Stimulated activated CD4-positive, alpha-beta T cell treated with anti-CD3 and anti-CD28 coated beads, TNF-alpha, amount 100 ng/mL, for 4 hours (primary cell): ENCODE measurements around the gene MRPL23.

ENCODE experiments used
- DNase-seq, 3 experiments: peaks; one replicate each; pipeline ENCODE4 v3.0.0-alpha.2; 2020; ENCODE audit warnings: low read depth in 3 of 3

The MRPL23 gene

DNA sequence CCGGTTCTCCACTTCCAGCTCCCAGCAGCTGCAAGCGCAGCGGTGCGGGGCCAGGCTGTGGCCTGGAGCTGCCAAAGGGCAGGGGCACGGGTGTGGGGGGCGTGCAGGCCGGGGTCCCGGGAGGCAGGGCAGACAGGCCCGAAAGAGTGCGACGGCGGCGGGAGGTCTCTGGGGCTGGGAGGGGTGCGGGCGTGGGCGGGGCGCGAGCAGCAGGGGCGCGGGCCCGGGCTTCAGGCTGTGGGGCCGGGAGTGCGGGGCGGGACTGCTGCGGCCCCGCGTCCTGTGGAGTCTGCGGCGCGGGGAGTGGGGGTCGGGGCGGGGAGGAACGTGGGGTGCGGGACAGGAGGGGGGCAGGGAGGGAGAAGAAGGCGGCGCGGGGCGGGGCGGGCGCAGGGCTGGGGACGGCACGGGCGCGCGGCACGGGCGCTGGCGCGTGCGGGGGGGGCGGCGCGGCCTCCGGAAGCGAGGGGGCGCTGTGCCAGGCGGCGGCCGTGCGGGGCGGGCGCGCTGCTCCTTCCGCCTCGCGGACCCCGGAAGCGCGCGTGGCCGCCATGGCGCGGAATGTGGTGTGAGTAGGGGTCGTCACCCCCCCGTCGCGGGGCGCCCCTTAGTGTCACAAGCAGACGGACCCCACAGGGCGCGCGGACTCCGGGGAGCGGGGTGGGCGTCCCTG lies at the start of gene MRPL23:
TSS of gene MRPL23 (plus strand) at position 521 of the 673 bp plus-strand sequence. CDS start at position 552, 31 bp downstream.
- peak in 2 of 3 experiments; percentile 23 to 29 for DNase-seq

DNA sequence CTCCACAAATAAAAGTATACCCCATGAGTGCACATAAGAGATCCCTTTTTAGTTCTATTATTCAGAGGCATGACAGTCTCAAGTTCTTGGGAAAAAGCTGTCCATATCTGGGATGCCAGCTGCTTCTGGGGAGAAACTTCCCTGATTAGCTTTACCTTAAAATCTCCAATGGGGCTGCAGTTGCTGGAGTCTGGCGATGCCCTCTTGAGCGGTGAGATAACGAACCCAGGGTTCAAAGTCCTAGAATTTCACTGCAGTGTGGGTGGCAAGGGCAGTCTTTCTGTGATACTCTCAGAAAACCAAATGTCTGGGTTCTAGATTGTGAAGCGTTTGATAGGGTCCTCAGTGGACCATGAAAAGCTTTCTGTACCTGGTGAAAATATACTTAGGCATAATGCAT lies 48.0 kb upstream of the MRPL23 start:
- DNase-seq: no peak

DNA sequence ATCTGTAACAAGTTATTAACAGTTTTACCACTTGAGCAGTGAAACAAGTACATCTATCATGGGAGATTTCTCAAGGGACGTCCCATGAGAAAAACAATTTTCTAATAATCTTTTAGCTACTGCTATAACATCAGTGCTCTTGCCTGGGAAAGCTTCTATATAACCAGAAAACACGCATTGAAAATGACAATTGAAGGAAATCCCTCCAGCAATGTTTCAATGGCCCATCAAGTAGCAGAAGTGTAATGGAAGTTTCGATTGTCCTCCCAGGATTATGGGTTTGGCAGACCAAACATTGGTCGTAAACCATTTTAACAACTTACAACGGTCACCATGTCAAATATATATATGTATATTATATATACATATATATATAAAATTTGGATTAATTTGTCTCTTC lies 47.4 kb upstream of the MRPL23 start:
- no peak for DNase-seq

DNA sequence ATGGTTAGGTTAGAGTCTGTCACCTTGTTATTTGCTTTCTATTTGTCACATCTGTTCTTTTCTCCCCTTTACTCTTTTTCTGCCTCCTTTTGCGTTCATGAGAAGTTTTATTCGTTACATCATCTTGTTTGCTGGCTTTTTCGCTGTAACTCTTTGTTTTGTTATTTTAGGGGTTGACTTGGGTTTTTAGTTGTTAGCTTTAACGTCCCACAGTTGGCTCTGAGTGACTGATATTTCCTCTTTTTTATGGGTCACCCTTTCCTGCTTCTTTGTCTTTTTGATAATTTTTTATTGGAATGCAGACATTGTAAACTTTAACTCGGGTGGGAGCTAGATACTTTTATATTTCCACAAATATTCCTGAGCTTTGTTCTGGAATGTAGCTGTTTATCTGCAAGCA lies 41.0 kb upstream of the MRPL23 start:
- no peak for DNase-seq

DNA sequence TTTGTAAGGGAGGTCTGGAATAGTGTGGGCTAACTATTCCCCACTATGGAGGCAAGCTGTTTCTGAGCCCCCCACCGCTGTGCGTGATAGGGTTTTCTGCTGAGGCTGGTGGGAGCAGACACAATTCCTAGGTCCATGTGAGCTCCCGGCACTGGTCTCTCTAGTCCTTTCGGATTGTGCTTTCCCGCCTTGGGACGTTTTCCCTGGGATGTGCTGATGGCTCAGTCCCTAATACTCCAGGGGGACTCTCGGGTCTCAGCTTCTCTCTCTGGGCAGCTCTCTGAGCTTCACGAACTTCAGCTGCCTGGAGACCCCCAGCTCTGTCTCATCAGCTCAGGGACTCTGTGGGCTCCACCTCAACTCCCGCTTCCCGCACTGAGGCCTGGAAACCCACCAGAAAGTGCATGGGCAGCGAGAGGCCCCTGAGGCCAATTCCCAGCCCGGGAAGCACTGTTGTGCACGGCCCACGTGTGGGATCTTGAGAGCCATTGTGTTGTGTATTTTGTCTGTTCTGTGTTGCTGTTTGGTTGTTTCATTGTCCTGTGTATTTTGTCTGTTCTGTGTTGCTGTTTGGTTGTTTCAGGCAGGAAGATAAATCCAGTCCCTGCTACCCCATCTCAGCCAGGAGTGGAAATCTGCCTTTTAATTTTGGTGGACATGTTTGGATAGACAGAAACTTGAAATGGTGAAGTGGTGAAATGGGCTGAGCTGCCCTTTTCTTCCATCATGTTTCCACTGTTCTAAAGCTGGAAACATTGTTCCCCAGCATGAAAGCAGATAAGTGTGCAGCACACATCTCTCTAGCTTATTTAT lies 40.3 kb upstream of the MRPL23 start:
- DNase-seq: no peak

DNA sequence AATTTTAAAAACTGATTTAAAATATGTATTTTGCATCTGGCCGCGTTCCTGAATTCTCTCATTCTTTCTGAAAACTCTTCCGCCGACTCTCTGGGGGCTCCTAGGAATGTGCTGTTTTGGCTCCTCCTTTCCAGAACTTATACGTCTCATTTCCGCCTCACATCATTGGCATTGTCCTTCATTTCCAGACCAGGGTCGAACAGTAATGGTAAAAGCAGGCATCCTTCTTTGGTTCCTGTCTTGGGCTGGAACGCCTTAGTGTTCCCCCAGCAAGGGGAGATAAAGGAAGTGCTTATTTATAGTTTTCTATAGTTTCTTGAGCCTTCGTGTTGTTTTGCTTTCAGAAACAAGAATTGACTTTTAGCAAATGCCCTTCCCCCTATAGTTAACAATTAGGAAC lies 38.5 kb upstream of the MRPL23 start:
- DNase-seq: no peak

DNA sequence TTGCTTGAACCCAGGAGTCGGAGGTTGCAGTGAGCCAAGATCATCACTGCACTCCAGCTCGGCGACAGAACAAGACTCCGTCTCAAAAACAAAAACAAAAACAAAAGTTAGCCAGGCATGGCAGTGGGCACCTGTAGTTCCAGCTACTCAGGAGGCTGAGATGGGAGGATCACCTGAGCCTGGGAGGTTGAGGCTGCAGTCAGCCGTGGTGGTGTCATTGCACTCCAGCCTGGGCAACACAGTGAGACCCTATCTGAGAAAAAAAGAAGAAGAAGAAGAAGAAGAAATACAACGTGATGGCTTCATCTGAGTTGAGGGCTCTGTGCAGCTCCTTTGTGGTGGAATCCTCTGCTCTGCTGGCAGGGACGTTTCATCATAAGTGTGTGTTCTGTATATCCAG lies 37.6 kb upstream of the MRPL23 start:
- no peak for DNase-seq

DNA sequence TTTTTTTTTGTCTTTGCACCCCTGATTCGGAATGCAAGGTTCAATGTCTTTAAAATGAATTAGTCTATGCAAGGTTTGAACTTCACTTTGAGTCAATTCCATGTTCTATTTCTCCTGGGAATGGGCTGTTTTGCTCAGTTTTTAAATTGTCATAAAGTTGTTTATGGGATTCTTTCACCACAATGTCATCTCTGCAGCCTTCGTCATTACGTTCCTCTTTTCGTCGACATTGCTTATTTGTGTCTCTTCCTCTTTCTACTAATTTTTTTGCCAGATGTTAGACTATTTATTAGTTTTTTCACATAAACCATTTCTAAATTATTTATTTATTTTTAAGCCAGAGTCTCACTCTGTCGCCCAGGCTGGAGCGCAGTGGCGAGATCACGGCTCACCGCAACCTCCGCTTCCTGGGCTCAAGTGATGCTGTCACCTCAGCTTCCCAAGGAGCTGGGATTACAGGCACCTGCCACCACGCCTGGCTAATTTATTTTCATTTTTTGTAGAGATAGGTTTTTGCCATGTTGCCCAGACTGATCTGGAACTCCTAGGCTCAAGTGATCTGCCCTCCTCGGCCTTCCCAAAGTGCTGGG lies 34.7 kb upstream of the MRPL23 start:
- no peak for DNase-seq

DNA sequence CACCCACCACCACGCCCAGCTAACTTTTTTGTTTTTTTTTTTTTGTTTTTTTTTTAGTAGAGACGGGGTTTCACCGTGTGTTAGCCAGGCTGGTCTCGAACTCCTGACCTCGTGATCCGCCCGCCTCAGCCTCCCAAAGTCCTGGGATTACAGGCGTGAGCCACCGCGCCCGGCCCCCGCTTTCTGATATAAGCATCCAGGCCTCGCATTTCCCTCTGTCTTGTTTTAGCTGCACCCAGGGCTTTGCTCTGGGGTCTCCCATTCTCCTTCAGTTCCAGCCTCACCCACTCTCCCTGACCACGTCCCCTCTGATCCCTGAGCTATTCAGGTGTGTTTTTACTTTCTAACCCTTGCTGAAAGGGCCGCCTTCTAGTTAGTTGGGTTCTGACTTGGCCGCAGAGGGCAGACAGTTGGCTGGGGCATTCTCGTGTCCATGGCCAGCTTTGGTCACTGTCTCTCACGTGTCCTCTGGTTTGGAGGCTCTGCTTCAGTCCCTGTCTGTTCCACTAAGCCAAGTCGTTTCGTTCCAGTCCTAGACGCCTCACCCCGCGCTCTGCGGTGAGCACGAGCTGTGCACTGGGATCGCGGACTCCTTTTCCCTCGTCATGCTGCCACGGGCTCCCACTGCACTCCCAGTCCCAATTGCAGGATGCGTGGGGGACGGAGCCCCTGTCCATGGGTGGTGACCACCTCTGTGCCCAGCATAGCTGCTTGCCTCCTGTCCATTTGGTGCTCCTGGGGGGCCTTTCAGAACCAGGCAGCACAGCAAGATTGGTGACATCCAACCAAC lies 33.7 kb upstream of the MRPL23 start:
- no peak for DNase-seq

DNA sequence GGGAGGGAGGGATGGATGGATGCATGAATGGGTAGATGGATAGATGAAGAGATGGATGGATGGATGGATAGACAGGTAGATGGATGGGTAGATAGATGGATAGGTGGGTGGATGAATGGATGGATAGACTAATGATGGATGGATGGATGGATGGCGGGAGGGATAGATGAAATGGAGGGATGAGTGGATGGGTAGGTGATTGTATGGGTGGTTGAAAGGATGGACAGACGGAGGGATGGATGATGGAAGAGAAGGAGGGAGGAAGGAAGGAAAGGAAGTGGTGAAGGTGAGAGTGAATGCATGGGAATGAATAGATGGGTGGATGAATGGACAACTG lies 31.4 kb upstream of the MRPL23 start:
- no peak for DNase-seq

DNA sequence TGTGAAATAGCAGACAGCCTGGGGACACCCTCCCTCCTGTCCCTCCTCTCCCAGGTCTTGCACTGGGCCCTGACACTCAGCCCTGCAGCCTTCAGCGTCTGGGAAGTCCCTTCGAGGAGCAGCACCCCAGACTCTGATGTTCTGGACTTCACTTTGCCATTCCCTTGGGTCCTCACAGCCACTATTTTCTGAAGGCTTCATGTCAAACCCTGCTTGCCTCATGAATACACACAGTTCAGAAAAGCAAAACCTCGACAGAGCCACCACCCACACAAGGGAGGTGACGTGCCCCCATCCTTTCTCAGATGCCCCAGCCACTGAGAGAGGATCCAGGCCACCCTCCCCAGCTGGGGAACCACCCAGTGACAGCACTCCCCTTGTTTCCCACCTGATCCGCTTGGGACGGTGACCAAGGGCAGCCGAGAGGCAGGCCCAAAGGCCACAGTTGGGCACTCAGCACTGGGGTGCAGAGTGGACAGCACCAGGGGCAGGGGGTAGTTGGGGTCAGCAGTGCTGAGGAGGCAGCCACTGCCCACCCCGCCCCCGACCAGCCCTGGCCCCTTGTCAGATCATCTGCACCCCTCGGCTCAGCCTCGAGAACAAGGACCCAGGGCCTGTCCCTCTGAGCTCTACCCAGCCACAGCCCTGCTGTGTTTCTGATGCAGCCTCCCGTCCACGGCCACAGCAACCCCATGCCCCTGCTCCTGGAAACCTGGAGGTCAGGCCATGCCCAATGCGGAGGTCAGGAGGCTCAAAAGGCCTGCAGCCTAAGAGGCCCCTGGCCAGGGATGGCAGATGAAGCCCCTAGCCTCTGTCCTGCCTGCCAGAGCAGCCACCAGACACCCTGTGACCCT lies 30.8 kb upstream of the MRPL23 start:
- DNase-seq: no peak

DNA sequence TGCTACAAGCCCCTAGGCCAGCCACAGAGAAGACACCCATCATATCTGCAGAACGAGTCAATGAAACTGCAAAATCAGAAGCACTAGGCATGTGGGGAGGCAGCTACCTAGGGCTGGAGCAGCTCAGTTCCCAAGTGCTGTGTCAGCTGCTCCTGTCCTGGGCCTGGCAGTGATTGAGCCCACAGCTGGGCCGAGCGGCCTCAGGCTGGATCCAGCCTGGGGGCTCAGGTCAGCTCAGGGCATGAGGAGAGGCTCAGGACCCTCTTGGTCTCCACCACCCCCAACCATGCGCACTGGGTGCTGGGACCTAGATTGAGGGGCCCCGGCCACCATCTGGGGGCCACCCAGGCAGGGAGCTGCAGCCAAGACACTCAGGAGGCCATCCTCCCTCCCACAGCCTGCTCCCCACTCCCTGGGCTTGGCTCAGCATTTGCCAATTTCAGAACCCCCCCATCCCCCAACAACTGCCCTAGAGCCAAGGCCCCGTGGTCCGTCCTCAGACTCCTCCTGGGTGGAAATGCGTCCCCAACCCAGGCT lies 30.1 kb upstream of the MRPL23 start:
- DNase-seq: no peak

DNA sequence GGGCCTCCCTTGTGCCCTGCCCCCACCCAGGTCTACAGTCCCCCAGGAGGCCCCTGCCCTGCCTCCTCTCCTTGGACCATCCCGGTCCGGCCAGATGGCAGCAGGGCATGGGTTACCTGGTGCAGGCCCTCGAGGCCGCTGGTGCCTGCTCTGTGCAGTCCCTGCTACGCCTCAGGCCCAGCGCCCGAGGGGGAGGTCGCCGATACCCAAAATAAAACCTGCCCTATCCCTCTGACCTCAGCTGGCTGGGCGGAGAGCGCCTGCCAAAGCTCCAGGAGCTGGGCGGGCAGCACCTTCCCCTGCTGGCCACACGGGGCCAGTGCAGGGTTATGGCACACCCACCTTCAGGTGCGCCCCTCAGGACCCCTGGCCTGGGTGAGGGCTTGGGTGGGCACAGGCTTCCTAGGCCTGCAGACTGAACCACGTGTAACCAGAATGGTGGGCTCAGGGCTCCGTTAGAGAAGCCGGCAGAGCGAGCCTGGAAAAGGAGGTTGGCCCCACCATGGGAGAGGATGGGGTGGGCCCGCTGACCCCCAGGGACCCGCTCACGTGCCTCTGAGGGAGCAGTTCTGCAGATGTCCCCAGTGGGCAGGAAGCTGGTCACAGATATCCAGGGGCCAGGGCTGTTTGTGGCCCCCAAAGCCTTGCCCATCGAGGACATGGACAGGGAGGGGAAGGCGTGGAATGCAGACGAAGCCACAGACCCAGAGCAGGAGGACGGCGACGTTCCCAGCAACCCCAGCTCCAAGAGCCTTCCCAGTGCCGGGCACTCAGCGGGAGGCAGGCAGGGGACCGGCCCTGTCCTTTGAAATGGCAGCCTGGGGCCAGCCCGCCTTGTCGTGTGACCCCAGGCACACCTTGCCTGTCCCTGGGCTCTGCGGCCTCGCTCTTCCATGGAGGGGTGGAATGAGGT lies 29.4 kb upstream of the MRPL23 start:
- DNase-seq: no peak

DNA sequence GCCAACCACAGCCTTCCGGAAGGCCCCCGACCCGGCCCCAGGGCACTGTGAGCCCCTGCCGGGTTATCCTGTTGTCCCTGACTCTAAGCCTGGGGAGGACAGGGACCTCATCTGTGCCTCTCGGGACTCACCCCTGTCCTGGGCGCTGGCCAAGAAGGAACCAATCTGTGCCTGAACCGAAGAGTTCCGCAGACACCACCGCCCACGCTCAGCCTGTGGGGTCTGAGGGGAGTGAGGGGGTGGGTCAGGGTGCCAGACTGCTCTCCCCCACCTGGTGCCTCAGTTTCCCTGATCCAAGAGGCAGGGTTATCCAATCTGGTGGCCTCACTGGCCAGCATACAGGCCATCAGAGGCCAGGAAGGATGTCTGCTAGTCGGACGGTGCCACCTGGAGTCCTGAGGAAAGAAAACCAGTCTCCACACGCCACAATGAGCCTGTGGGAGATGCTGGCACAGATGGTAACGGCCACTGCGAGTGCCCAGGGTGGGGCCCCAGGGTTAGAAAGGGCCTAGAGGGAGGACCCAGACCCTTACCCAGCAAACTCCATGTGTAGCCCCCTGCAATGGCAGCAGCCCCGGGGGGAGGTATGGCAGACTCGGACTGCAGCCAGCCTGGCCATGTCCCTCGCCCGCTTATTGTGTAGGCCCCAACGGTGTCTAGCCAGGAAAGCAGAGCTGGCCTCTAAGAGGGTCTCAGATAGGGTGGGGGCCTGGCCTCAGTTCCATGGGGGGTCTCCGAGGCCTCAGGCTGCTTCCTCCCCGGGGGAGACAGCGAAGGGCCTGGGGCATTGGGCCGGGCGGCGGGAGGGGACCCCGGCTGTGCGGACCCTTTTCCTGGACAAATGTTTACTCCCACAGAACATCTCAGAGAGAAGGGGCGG lies 28.5 kb upstream of the MRPL23 start:
- DNase-seq: no peak

DNA sequence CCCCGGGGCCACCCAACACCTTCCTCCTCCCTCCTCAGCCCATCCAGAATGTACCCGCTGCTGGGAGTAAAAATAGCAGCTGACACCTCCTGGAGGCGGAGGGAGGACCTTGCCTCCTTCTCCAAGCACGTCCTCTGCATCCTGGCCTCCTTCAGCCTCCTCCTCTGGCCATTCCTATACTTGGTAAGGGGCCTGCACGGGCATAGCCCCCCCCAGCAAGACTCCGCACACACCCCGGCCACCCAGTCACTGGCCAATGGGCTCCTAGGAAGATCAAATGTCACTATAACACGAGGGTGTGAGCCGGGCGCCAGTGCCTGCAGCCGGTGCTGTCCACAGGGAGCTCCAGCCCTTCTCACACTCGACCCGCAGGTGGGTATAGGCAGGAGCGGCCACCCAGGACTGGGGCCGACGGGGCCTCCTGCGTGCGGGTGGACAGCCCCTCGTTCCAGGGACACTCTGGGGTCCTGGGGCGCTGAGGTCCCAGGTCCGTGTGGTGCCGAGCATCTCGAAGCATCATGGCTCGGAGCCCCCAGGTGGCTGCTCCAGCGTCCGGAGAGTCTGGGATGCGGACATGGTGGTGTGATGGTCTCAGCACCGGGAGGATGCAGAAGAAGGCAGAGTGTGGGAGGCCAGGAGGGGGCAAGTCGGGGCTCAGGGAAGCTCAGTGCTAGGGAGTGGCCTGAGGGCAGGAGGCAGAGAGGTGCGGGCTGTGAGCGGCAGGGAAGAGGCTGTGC lies 27.6 kb upstream of the MRPL23 start, which contains the start of gene TNNT3:
TSS of gene TNNT3 (plus strand) at position 313 of the 737 bp plus-strand sequence. CDS start 3,172 bp downstream, outside the sequence.
- no peak for DNase-seq

DNA sequence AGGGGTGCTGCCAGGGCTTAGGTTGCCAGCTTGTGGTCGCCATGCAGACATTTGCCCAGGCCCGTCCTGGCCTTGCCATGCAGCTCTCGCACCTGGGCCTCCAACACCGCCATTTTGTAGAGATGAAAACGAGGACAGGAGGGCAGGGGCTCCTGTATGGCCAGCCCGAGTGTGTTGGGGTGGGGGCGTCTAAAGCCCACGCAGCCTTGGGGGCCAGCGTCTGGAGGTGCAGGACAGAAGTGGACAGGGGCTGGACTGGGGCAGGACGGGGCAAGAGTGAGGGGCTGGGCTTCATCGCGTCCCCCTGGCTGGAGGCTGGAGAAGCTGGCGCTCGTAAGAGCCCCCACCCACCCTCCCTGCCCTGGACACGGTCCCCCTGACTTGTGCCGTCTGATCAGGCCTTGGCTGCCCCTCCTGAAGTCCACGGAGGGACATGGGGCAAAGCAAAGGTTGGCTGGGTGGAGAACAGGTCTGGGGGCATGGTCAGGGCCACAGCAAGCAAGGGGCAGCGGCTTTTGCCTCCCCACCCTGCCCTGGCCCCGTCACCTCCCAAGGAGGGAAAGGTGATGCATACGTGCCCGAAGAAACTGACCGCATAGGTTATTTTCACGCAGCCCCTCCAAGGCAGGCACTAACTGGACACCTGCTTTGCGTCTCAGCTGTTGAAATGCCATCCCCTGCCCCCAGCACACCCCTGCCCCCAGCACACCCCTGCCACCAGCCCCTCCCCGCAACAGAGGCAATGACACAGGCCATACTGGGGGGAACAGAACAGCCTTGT lies 26.8 kb upstream of the MRPL23 start:
- no peak for DNase-seq

DNA sequence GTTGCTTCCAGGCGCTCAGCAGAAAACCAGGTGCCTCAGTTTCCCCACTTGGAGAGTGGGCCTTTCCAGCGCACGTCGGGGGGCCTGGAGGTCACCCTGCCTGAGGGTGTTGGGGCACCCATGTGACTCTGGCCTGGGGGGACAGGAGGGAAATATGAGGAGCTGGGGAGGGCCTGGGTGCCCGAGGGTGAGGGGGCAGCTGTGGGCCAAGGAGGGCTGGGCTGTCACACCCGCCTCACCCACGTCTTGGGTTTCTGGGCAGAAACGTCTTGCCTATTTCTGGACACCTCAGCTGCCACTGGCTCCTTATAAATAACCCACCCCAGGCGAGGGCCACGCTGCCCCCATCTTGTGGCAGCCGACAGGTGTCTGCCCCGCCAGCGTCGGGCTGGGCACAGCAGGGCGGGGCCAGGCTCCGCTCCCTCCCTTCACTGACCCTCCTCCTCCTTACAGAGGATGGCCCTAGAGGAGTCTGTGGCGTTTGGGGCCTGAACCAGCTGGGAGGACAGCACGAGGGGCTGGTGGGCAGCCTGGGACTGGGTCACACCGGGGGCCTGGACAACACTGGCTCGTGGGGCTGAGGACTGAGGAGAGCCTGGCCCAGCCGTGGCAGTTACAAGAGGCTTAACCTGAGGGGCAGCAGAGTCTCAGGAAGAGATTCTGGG lies 26.1 kb upstream of the MRPL23 start:
- no peak for DNase-seq
